GM23338 (cell line): ENCODE results near the gene BRD7. TPM values are rescaled to one million over a fixed set of nuclear protein-coding genes. Genes with fewer than 3 reads are reported as not detected.

Experiments used
- ATAC-seq: fragments of 200-7000 bp; cut with Tn5 transposase; 3 replicates; pipeline ENCODE4 v1.9.1; 2020
- DNase-seq: peaks from one replicate; pipeline ENCODE4 v3.0.0-alpha.2; 2015; ENCODE audit warnings: low spot score
- H2AFZ ChIP-seq: fragments of 200-600 bp; sonication (generic); 2 replicates; pipeline ENCODE4 v1.8.0; 2016; ENCODE audit warnings: antibody characterized with exemption, mild to moderate bottlenecking, moderate library complexity
- H3F3A ChIP-seq: fragments of 200-600 bp; sonication (generic); replicated peaks from 2 replicates; pipeline ENCODE4 v1.8.0; 2017; ENCODE audit warnings: antibody characterized with exemption, mixed run types, low read depth
- H3K27ac ChIP-seq: fragments of 200-600 bp; sonication (generic); 2 replicates; pipeline ENCODE4 v1.6.1; 2016; ENCODE audit warnings: low read depth
- H3K27me3 ChIP-seq: fragments of 200-600 bp; sonication (generic); 2 replicates; pipeline ENCODE4 v1.8.0; 2016; ENCODE audit warnings: mild to moderate bottlenecking, mixed run types, moderate library complexity; ENCODE audit not compliant: insufficient read depth
- H3K36me3 ChIP-seq: fragments of 200-600 bp; sonication (generic); 2 replicates; pipeline ENCODE4 v1.8.0; 2016; ENCODE audit warnings: mild to moderate bottlenecking; ENCODE audit not compliant: insufficient read depth
- H3K4me1 ChIP-seq: fragments of 200-600 bp; sonication (generic); 2 replicates; pipeline ENCODE4 v1.8.0; 2016; ENCODE audit warnings: mild to moderate bottlenecking, moderate library complexity; ENCODE audit not compliant: insufficient read depth
- H3K4me2 ChIP-seq: fragments of 200-600 bp; sonication (generic); 2 replicates; pipeline ENCODE4 v1.7.1; 2017; ENCODE audit warnings: mixed run types
- H3K4me3 ChIP-seq: fragments of 200-600 bp; sonication (generic); 2 replicates; pipeline ENCODE4 v1.6.1; 2016; ENCODE audit warnings: mixed run types
- H3K79me2 ChIP-seq: fragments of 200-600 bp; sonication (generic); replicated peaks from 2 replicates; pipeline ENCODE4 v1.8.0; 2017; ENCODE audit warnings: mild to moderate bottlenecking; ENCODE audit not compliant: insufficient read depth
- H3K9me2 ChIP-seq: fragments of 200-600 bp; sonication (generic); 2 replicates; pipeline ENCODE4 v1.8.0; 2017; ENCODE audit not compliant: insufficient read depth
- H4K20me1 ChIP-seq: fragments of 200-600 bp; sonication (generic); replicated peaks from 2 replicates; pipeline ENCODE4 v1.8.0; 2017; ENCODE audit warnings: mild to moderate bottlenecking; ENCODE audit not compliant: insufficient read depth
- H3K27ac Mint-ChIP-seq: 2 replicates; pipeline ENCODE4 v1.8.0; 2020; ENCODE audit warnings: inconsistent platforms, mild to moderate bottlenecking, moderate library complexity, mixed read lengths
- H3K27me3 Mint-ChIP-seq: 3 replicates; pipeline ENCODE4 v1.8.0; 2022; ENCODE audit warnings: low read depth, mild to moderate bottlenecking, moderate library complexity, mixed read lengths, inconsistent platforms; ENCODE audit not compliant: insufficient read depth, poor library complexity
- H3K36me3 Mint-ChIP-seq: 3 replicates; pipeline ENCODE4 v1.8.0; 2021; ENCODE audit warnings: low read depth, mild to moderate bottlenecking, inconsistent platforms, moderate library complexity, mixed read lengths
- H3K4me1 Mint-ChIP-seq: 3 replicates; pipeline ENCODE4 v1.8.0; 2020; ENCODE audit warnings: mild to moderate bottlenecking, inconsistent platforms, mixed read lengths
- H3K4me3 Mint-ChIP-seq: 3 replicates; pipeline ENCODE4 v1.8.0; 2021; ENCODE audit warnings: moderate library complexity, mild to moderate bottlenecking, inconsistent platforms, mixed read lengths
- H3K9me3 Mint-ChIP-seq: 3 replicates; pipeline ENCODE4 v1.8.0; 2020; ENCODE audit warnings: moderate library complexity, mild to moderate bottlenecking, inconsistent platforms, mixed read lengths
- CREB1 ChIP-seq: fragments of 250-450 bp; sonication (Bioruptor Pico); IDR thresholded peaks from 2 replicates; pipeline ENCODE4 v1.5.0; 2020; ENCODE audit warnings: low read depth, mild to moderate bottlenecking, moderate library complexity
- CTCF ChIP-seq, 2 experiments: fragments of 200-600 bp in 1 of 2; sonication (generic) in 1 of 2; conservative IDR thresholded peaks; 2 replicates each; pipeline versions ENCODE4 v1.5.1 to v1.6.1; 2016 to 2017; ENCODE audit warnings: antibody characterized with exemption in 2 of 2, low read depth in 2 of 2, mild to moderate bottlenecking in 2 of 2, moderate library complexity in 1 of 2
- ETS1 ChIP-seq: IDR thresholded peaks from 2 replicates; pipeline ENCODE4 v1.6.1; 2016; ENCODE audit warnings: antibody characterized with exemption
- EZH2 ChIP-seq: fragments of 200-600 bp; sonication (generic); IDR thresholded peaks from one replicate; pipeline ENCODE4 v1.8.0; 2017; ENCODE audit warnings: antibody characterized with exemption, mild to moderate bottlenecking, low read depth; ENCODE audit not compliant: unreplicated experiment
- EZH2phosphoT487 ChIP-seq: fragments of 200-600 bp; sonication (generic); IDR thresholded peaks from one replicate; pipeline ENCODE4 v1.8.1; 2018; ENCODE audit warnings: antibody characterized with exemption; ENCODE audit not compliant: unreplicated experiment
- JUNB ChIP-seq: IDR thresholded peaks from one replicate; pipeline ENCODE4 v1.6.1; 2016; ENCODE audit warnings: antibody characterized with exemption; ENCODE audit not compliant: unreplicated experiment
- NANOG ChIP-seq: IDR thresholded peaks from 2 replicates; pipeline ENCODE4 v1.6.1; 2016; ENCODE audit warnings: antibody characterized with exemption, borderline replicate concordance
- POLR2AphosphoS5 ChIP-seq: IDR thresholded peaks from 2 replicates; pipeline ENCODE4 v1.6.1; 2016; ENCODE audit warnings: antibody characterized with exemption, low read depth
- REST ChIP-seq: IDR thresholded peaks from one replicate; pipeline ENCODE4 v1.6.1; 2018; ENCODE audit warnings: antibody characterized with exemption; ENCODE audit not compliant: unreplicated experiment
- STAT1 ChIP-seq: IDR thresholded peaks from one replicate; pipeline ENCODE4 v1.6.1; 2016; ENCODE audit warnings: antibody characterized with exemption; ENCODE audit not compliant: unreplicated experiment
- ZNF114 ChIP-seq: fragments of 250-450 bp; sonication (Bioruptor Pico); IDR thresholded peaks from 2 replicates; pipeline ENCODE4 v1.5.0; 2020; ENCODE audit warnings: mild to moderate bottlenecking, moderate library complexity
- ZNF331 ChIP-seq: fragments of 250-450 bp; sonication (Bioruptor Pico); IDR thresholded peaks from 2 replicates; pipeline ENCODE4 v1.5.0; 2020; ENCODE audit warnings: low read depth, mild to moderate bottlenecking, moderate library complexity
- ZNF462 ChIP-seq: fragments of 250-450 bp; sonication (Bioruptor Pico); IDR thresholded peaks from 2 replicates; pipeline ENCODE4 v1.5.0; 2020; ENCODE audit warnings: mild to moderate bottlenecking, moderate library complexity
- polyA plus RNA-seq: library from polyadenylated mRNA; unstranded; fragments of >200 nt; fragmentation: Nextera tagmentation; extraction: Ambion mirVana; gene quantifications from 2 replicates; pipeline ENCODE4 v1.2.1, GENCODE V29; 2016
- total RNA-seq: library from RNA; depleted of rRNA; stranded (reverse); fragments of >200 nt; shearing (Covaris generic); gene quantifications from 2 replicates; pipeline ENCODE4 v1.2.3, GENCODE V29; 2014

The BRD7 gene
- total and polyA plus RNA-seq, 2 experiments from 2014 or later, result 93.0 to 149 TPM

GRCh38 chr16:50377001-50377400 is 8.2 kb upstream of the BRD7 start:
- no peak for ATAC-seq
- TF ChIP-seq ZNF114 (CRISPR knock-in tag) (no peak), ETS1 (no peak), CREB1 (CRISPR knock-in tag) (no peak), CTCF (conservative IDR thresholded peaks at IDR 0.05; ENCODE audit: low read depth in 2 of 2) (no peak), ZNF462 (CRISPR knock-in tag) (no peak), NANOG (no peak), EZH2phosphoT487 (no peak), POLR2AphosphoS5 (no peak), EZH2 (no peak), ZNF331 (CRISPR knock-in tag) (no peak), JUNB (no peak), STAT1 (no peak), REST (no peak)
- Mint-ChIP-seq H3K4me1 (peaks cover 7% of the 10 kb centered on the region), H3K36me3 (no peaks in the 10 kb centered on the region), H3K9me3 (no peaks in the 10 kb centered on the region; the same call in 2 of the 3 replicates), H3K4me3 (no peak overlapping the region), H3K27me3 (peaks cover 3% of the 10 kb centered on the region), H3K27ac (no peak overlapping the region)
- Histone ChIP-seq H3K4me3 (no peak overlapping the region), H3K27me3 (no peaks in the 10 kb centered on the region), H3K4me1 (no peaks in the 10 kb centered on the region), H2AFZ (no peak overlapping the region), H4K20me1 (no peaks in the 10 kb centered on the region), H3K27ac (no peak overlapping the region), H3K4me2 (no peak overlapping the region), H3F3A (no peaks in the 10 kb centered on the region), H3K36me3 (no peaks in the 10 kb centered on the region), H3K79me2 (no peaks in the 10 kb centered on the region), H3K9me2 (no peaks in the 10 kb centered on the region)
- DNase-seq, result no peak
